ENCODE data around the gene FBLN1. TPM values are rescaled to one million over a fixed set of nuclear protein-coding genes. Genes with fewer than 3 reads are reported as not detected.

FBLN1 gene
- total and polyA plus RNA-seq, 2 of the 8 experiments (the other 6 are each of a cell fraction or from before 2014, with no cell fraction given) = 159 to 168 TPM

DNA sequence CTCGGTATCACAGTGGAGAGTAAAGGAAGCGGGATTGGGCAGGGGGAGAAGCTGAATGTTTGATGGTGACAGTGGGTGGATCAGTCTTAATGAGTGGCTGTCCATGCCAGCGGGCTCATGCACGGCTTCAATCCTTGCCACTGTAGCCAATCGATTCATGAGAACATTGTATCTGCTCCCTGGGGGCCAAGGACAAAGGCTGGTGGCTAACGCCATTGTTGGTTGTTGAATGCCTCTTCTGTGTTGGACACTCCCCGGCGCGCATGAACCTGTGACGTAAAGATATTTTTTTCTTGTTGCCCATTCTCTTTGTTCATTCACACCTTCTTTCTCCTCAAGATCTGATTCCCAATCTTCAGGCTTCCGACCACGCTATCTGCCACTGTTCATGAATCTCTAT, 148.0 kb downstream of the FBLN1 start:
- Histone ChIP-seq H2BK120ac (replicated peaks; ENCODE audit: low read depth, low read length) (no peak overlapping the region), H3K23me2 (ENCODE audit: low read depth, low read length) (peaks cover 3% of the 10 kb centered on the region; the same call in 1 of the 2 replicates), H3K79me2 (ENCODE audit: control insufficient read depth in 1 of 2, insufficient read depth in 2 of 2, low read length in 2 of 2) (no peaks in the 10 kb centered on the region), H2BK15ac (ENCODE audit: low read length) (no peak overlapping the region), H3K4me2 (ENCODE audit: insufficient read depth in 1 of 2, low read depth in 2 of 2, low read length in 2 of 2) (no peak overlapping the region), H3K36me3 (ENCODE audit: control insufficient read depth in 2 of 4, insufficient read depth in 4 of 4, low read length in 3 of 4) (no peaks in the 10 kb centered on the region), H2AK5ac (ENCODE audit: low read depth, low read length) (no peak overlapping the region), H3K4ac (replicated peaks; ENCODE audit: insufficient read length, low read depth, low read length) (no peak overlapping the region), H3K56ac (replicated peaks; ENCODE audit: insufficient read length, low read depth, low read length) (no peak overlapping the region), H4K8ac (ENCODE audit: extremely low read depth, insufficient read depth, low read length) (no peak overlapping the region), H3K27me3 (replicated peaks in 1 of 4; ENCODE audit: control insufficient read depth in 3 of 4, extremely low read depth in 1 of 4, insufficient read depth in 3 of 4, low read length in 3 of 4) (peaks cover 0 to 10% (median 3%) of the 10 kb centered on the region in 4 experiments; a peak in 3 of 7 replicates), H2AFZ (ENCODE audit: low read length) (no peak overlapping the region), H3K9ac (replicated peaks in 1 of 4; ENCODE audit: extremely low read depth in 1 of 4, low read depth in 3 of 4, low read length in 3 of 4) (no peak overlapping the region), H2BK20ac (ENCODE audit: low read length) (no peak overlapping the region), H3K4me3 (ENCODE audit: extremely low read depth in 1 of 4, insufficient read depth in 2 of 4, low read depth in 3 of 4, low read length in 4 of 4) (no peak overlapping the region), H4K5ac (ENCODE audit: insufficient read length, low read depth, low read length) (no peak overlapping the region), H3K9me3 (ENCODE audit: insufficient read depth in 2 of 2, low read depth in 1 of 2, low read length in 1 of 2) (no peaks in the 10 kb centered on the region), H3K14ac (ENCODE audit: insufficient read length) (no peak overlapping the region), H3K4me1 (replicated peaks in 1 of 4; ENCODE audit: control insufficient read depth in 3 of 4, insufficient read depth in 4 of 4, low read length in 3 of 4) (peaks cover 0 to 4% (median 3%) of the 10 kb centered on the region in 4 experiments; a peak in 4 of 7 replicates), H2BK12ac (ENCODE audit: low read depth, low read length) (no peak overlapping the region), H3K79me1 (ENCODE audit: low read depth, low read length) (no peaks in the 10 kb centered on the region), H4K91ac (replicated peaks; ENCODE audit: insufficient read length, low read length) (no peak overlapping the region), H3K18ac (ENCODE audit: extremely low read depth, low read length) (no peak overlapping the region), H2BK5ac (ENCODE audit: low read depth, low read length) (no peak overlapping the region), H3K27ac (ENCODE audit: low read depth, low read length) (no peak overlapping the region), H4K20me1 (replicated peaks in 1 of 2; ENCODE audit: control insufficient read depth in 1 of 2, insufficient read depth in 2 of 2, low read length in 2 of 2) (no peaks in the 10 kb centered on the region), H3K23ac (ENCODE audit: insufficient read length) (no peak overlapping the region)
- DNase-seq (ENCODE audit: low read depth in 1 of 2, low spot score in 2 of 2) (no peak), FAIRE-seq (no peak)
- CTCF ChIA-PET (ENCODE audit: partially characterized antibody) = interaction anchor here (0.9 to 1.2 kb wide), 2 partner anchors 11 to 182 kb away, joined by 3 to 4 read pairs; no protein-coding TSS in a partner anchor
- TF ChIP-seq MAFK (IDR thresholded peaks at IDR 0.05; ENCODE audit: low read depth, low read length) = no peak
- TF ChIP-seq CREB1 (IDR thresholded peaks at IDR 0.05) = no peak
- TF ChIP-seq SRF (IDR thresholded peaks at IDR 0.05; ENCODE audit: low read depth, low read length) = no peak
- no peak for TF ChIP-seq HDAC6 (IDR thresholded peaks at IDR 0.05; ENCODE audit: low read depth, low read length)
- TF ChIP-seq ASH2L (IDR thresholded peaks at IDR 0.05; ENCODE audit: low read length) = no peak
- TF ChIP-seq, protein P1, sequence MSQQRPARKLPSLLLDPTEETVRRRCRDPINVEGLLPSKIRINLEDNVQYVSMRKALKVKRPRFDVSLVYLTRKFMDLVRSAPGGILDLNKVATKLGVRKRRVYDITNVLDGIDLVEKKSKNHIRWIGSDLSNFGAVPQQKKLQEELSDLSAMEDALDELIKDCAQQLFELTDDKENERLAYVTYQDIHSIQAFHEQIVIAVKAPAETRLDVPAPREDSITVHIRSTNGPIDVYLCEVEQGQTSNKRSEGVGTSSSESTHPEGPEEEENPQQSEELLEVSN (IDR thresholded peaks at IDR 0.05) = no peak
- TF ChIP-seq, protein P2, sequence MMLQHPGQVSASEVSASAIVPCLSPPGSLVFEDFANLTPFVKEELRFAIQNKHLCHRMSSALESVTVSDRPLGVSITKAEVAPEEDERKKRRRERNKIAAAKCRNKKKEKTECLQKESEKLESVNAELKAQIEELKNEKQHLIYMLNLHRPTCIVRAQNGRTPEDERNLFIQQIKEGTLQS (IDR thresholded peaks at IDR 0.05; ENCODE audit: insufficient read depth, low read depth, low read length) = no peak
- no peak for TF ChIP-seq RNF2 (IDR thresholded peaks at IDR 0.05; ENCODE audit: borderline replicate concordance, low read depth, low read length, missing control alignments, poor library complexity, severe bottlenecking)
- TF ChIP-seq EZH2 (IDR thresholded peaks at IDR 0.05; ENCODE audit: low read depth, low read length, severe bottlenecking) = no peak
- no peak for TF ChIP-seq TEAD4 (IDR thresholded peaks at IDR 0.05; ENCODE audit: low read depth, low read length)
- no peak for TF ChIP-seq RFX5 (IDR thresholded peaks at IDR 0.05; ENCODE audit: borderline replicate concordance, low read depth, low read length)
- TF ChIP-seq KDM1A (IDR thresholded peaks at IDR 0.05; ENCODE audit: borderline replicate concordance, low read length) = no peak
- no peak for TF ChIP-seq RAD21 (IDR thresholded peaks at IDR 0.05 in 1 of 2, conservative IDR thresholded peaks at IDR 0.05 in 1 of 2; ENCODE audit: low read depth in 2 of 2, low read length in 2 of 2)
- POLR2A ChIA-PET (ENCODE audit: partially characterized antibody) = no interaction called here
- 86% methylated on average over 12 of the region's 12 CpGs; no CpG with 5 or more reads in 1 of the 2 experiments for WGBS, 2 experiments (ENCODE audit: extremely low coverage in 1 of 2, insufficient coverage in 1 of 2, insufficient read length in 1 of 2, insufficient replicate concordance in 2 of 2, low coverage in 1 of 2, low lambda C conversion rate in 2 of 2, missing lambda C conversion rate in 1 of 2)

Measured in H1 (cell line).